ENCODE measurements around the gene CSMD2.

- TF ChIP-seq CTCF (conservative IDR thresholded peaks at IDR 0.05; ENCODE audit: low read length), result no peak
- TF ChIP-seq EZH2phosphoT487 (IDR thresholded peaks at IDR 0.05; ENCODE audit: borderline replicate concordance), result no peak
These were observed 207.2 kb downstream of the CSMD2 start for GRCh38 chr1:33957854-33958253.
